Fibroblast of pulmonary artery (primary cell): Measurements from ENCODE around the gene PLS3.
A peak's percentile ranks its signal among the peaks of the same experiment; 100 is the strongest.

ENCODE experiments used
- DNase-seq: peaks from one replicate; pipeline ENCODE4 v3.0.0-alpha.2; 2010; ENCODE audit warnings: low read depth
- H3K4me3 ChIP-seq: replicated peaks from 2 replicates; pipeline ENCODE4 v1.5.1; 2011; ENCODE audit warnings: low read depth, mild to moderate bottlenecking, control low read depth, low read length, moderate library complexity
- TF ChIP-seq, protein P1 (sequence below): IDR thresholded peaks from 2 replicates; pipeline ENCODE4 v1.5.1; 2011; ENCODE audit warnings: mild to moderate bottlenecking, control low read depth, low read length, inconsistent platforms; ENCODE audit errors: missing control alignments

PLS3 gene

DNA sequence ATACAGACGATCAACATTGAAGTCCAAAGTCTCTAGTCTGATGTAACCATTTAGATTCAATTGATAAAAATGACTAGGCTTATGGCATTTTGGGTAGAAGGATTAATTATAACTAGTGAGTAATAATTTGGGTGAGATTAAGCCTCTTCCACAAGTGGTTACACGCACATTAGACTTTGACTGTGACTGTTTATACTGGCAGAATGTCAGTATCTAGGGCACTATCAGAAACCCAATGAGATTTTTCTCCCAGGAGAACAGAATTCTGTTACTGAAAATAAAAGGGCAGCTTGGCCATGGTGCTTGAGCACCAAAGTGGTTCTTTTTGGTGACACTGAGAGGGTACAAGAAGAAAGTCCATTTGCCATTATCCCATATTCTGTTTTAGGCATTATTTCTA, 3.3 kb downstream of the PLS3 start:
- peak overlapping the region; percentile 75 for H3K4me3 ChIP-seq
- TF ChIP-seq, protein P1, sequence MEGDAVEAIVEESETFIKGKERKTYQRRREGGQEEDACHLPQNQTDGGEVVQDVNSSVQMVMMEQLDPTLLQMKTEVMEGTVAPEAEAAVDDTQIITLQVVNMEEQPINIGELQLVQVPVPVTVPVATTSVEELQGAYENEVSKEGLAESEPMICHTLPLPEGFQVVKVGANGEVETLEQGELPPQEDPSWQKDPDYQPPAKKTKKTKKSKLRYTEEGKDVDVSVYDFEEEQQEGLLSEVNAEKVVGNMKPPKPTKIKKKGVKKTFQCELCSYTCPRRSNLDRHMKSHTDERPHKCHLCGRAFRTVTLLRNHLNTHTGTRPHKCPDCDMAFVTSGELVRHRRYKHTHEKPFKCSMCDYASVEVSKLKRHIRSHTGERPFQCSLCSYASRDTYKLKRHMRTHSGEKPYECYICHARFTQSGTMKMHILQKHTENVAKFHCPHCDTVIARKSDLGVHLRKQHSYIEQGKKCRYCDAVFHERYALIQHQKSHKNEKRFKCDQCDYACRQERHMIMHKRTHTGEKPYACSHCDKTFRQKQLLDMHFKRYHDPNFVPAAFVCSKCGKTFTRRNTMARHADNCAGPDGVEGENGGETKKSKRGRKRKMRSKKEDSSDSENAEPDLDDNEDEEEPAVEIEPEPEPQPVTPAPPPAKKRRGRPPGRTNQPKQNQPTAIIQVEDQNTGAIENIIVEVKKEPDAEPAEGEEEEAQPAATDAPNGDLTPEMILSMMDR: no peak

DNA sequence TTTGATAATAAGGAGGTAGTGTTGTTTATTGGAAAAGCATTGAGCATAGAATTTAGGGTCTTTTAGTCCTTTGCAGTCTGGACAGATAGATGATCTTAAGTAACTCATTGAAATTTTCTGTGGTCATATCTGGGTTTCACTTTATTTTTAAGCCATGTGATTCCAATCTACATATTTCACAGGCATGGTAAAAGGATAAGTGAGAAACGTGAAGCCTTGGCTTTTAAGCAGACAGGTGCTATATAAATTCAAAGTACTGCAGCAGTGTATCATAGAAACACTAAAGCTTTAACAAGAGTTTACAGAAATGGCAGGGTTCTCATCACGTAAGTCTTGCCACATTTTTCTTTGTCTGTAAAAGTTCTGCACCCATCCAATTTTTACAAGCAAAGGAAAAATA, 4.9 kb downstream of the PLS3 start:
- DNase-seq: no peak
- TF ChIP-seq, protein P1: no peak
- no peak overlapping the region for H3K4me3 ChIP-seq

More for the DNA sequence above, 3.3 kb downstream of the PLS3 start:
- DNase-seq: no peak

DNA sequence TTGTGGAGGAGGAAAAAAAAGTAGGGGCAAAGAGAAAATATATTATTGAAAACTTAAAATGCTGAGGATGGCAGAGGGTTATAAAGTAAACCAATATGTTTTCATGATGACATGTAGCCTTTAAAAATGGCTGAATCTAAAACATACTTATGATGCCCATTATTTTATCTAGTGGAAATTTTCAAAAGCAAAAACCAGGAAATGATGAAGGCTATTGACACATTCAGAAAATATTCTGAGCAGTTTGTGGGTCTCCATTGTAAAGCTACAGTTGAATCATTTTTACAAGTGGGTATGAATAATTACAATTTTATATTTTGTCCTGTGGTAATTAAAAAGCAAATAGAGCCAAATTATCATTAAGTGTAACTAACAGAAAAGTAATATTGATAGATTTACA, 10.7 kb downstream of the PLS3 start:
- H3K4me3 ChIP-seq: no peak overlapping the region
- DNase-seq: no peak
- TF ChIP-seq, protein P1: no peak

DNA sequence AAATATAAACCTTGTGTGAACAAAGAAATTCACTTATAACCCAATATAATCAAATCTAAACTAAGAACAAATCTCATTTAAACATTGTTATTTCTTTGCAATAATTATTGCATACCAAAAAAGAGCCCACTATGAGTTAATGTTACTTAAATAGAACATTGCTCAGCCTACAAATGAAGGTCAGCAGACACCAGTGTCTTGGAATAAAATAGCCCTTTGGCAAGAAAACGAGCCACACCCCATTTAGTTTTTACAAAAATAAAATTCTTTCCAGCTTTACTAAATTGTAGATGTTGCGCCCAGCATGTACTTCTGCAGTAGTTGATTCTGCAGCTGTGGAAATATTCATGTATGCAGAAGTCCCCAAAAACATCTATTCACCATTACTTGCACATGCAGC, 12.2 kb downstream of the PLS3 start:
- H3K4me3 ChIP-seq: no peak overlapping the region
- no peak for DNase-seq
- TF ChIP-seq, protein P1: no peak

DNA sequence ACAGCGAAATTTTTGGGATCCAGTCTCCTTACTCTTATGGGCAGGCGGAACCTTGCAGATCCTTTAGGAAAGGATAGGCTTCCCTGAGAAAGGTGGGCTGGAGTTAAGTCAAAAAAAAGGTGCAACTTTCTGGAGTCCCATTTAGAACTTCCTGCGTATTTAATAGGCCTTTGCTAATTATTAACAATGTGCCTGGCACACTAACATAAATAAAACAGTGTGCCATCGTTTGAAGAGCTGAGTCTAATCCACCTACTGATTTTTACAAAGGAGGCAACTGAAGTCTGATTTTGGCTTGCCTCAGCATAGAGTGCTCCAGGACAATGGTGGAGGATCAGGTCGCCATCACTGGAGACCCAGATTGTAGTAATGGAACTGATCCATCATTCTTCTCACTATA, 15.7 kb downstream of the PLS3 start:
- TF ChIP-seq, protein P1: no peak
- DNase-seq: no peak
- no peak overlapping the region for H3K4me3 ChIP-seq

DNA sequence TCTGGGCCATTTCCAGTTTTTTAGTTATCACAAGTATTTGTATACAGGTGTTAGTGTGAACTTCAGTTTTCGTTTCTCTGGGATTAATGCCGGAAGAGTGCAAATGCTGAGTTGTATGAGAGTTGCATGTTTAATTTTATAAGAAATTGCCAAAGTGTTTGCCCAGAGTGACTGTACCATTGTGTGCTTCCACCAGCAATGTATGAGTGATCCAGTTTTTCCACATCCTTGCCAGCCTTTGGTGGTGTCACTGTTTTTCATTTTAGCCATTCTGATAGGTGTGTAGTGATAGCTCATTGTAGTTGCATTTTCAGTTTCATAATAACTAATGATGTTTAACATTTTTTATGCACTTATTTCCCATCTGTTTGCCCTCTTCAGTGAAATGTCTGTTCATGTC, 18.4 kb downstream of the PLS3 start:
- TF ChIP-seq, protein P1: no peak
- H3K4me3 ChIP-seq: no peak overlapping the region
- DNase-seq: no peak

DNA sequence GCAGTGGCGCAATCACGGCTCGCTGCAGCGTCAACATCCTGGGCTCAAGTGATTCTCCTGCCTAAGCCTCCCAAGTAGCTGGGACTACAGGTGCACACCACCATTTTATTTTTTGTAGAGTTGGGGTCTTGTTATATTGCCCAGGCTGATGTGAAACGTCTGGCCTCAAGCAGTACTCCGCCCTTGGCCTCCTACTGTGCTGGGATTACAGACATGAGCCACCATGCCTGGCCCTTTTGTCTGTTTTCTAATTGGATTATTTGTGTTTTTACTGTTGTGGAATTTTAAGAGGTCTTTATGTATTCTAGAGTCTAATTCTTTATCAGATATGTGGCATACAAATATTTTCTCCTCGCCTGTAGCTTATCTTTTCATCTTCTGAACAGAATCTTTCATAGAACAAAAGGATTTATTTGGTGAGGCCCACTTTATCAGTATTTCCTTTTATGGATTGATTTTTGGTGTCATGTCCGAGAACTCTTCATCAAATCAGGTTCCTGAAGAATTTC, 18.9 kb downstream of the PLS3 start:
- TF ChIP-seq, protein P1: no peak
- H3K4me3 ChIP-seq: no peak overlapping the region
- DNase-seq: no peak
